ENCODE data around the gene DIS3L2. TPM values are rescaled to one million over a fixed set of nuclear protein-coding genes. Genes with fewer than 3 reads are reported as not detected.

DIS3L2 gene
- total and polyA plus RNA-seq, 12 donors, result 20.0 to 54.7 (median 30.5) TPM

DNA sequence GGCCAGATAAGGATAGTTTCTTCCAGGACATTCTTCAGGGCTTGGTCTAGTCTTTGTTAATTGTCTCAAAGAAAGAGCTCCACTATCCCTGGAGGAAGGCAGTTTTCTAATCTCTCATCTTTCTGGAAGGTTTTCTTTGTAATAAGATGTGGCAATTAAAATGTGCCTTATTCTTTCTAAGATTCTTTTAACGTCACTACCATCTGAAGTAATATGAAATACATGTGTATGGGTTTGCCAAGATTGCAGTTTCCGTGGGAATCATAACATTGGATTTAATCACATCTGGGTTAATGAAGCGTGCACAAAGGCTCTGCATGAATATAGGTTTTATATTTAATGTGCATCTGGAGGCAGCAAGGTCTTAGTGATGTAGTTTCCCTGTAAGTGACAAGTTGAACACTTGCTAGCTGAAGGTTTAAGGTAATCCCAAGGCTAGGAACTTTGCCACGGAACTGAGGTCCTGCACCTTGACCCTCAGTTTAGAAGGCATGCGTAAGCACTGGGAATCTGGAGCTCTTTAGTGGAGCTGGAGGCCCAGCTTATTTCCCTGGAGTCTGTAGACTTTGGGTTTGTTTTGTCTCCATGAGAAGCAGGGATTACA is 25.7 kb downstream of the DIS3L2 start:
- intact Hi-C loops (cut with DNase I), result no loop called here
- no peak overlapping the region for H3K27ac ChIP-seq
- no peaks in the 10 kb centered on the region for H3K9me3 ChIP-seq (replicated peaks in 1 of 3)
- DNase-seq, result no peak
- H3K4me1 ChIP-seq (replicated peaks in 1 of 2), result peaks cover 0 to 6% of the 10 kb centered on the region in 2 donors
- no peaks in the 10 kb centered on the region for H3K27me3 ChIP-seq
- no peak overlapping the region for H3K4me3 ChIP-seq
- TF ChIP-seq POLR2A (IDR thresholded peaks at IDR 0.05), result no peak
- TF ChIP-seq, protein P1, sequence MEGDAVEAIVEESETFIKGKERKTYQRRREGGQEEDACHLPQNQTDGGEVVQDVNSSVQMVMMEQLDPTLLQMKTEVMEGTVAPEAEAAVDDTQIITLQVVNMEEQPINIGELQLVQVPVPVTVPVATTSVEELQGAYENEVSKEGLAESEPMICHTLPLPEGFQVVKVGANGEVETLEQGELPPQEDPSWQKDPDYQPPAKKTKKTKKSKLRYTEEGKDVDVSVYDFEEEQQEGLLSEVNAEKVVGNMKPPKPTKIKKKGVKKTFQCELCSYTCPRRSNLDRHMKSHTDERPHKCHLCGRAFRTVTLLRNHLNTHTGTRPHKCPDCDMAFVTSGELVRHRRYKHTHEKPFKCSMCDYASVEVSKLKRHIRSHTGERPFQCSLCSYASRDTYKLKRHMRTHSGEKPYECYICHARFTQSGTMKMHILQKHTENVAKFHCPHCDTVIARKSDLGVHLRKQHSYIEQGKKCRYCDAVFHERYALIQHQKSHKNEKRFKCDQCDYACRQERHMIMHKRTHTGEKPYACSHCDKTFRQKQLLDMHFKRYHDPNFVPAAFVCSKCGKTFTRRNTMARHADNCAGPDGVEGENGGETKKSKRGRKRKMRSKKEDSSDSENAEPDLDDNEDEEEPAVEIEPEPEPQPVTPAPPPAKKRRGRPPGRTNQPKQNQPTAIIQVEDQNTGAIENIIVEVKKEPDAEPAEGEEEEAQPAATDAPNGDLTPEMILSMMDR (IDR thresholded peaks at IDR 0.05), result no peak
- 56 to 72% (median 63%) methylated on average over 5 of the region's 5 CpGs for WGBS, 4 donors
- H3K36me3 ChIP-seq (replicated peaks in 1 of 2), result no peaks in the 10 kb centered on the region

DNA sequence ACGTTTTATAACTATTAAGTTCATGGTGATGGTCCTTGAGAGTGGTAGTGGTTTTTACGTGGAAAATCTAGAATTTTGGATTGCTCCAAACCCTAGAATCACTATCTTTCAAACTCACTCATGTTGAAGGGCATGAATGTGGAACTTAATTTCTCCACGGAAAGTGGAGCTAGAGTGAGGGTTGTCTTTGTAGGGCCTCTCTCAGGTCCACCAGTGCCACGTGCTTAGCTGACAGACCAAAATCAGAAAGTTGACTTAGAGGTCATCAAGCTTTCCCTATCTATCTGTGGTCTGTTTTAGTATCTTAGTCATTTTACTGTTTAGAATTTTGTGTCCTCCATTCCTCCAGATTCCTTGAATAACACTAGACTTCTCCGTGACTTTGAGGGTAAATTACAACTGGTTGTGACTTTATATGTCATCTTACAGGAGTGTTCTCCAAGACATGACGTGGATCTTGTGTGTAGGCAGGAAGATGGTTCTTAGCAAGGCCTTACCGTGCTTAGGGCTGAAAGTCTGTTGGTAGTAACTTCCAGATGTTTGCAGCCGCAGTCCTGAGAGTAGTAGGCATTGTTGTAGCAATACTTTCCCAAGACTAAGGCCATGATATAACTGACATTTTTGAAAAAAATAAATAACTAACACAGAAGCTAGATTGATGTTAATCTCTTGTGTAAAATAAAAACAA is 26.8 kb downstream of the DIS3L2 start:
- H3K36me3 ChIP-seq (replicated peaks in 1 of 2), result no peaks in the 10 kb centered on the region
- H3K9me3 ChIP-seq (replicated peaks in 1 of 3), result no peaks in the 10 kb centered on the region
- H3K27me3 ChIP-seq, result no peaks in the 10 kb centered on the region
- WGBS, 4 donors, result 82 to 86% (median 82%) methylated on average over 8 of the region's 8 CpGs
- no peak overlapping the region for H3K27ac ChIP-seq
- no peak overlapping the region for H3K4me3 ChIP-seq
- peaks cover 0 to 6% of the 10 kb centered on the region in 2 donors for H3K4me1 ChIP-seq (replicated peaks in 1 of 2)
- TF ChIP-seq, protein P1 (IDR thresholded peaks at IDR 0.05), result no peak
- TF ChIP-seq POLR2A (IDR thresholded peaks at IDR 0.05), result no peak
- intact Hi-C loops (cut with DNase I), result no loop called here
- no peak for DNase-seq

DNA sequence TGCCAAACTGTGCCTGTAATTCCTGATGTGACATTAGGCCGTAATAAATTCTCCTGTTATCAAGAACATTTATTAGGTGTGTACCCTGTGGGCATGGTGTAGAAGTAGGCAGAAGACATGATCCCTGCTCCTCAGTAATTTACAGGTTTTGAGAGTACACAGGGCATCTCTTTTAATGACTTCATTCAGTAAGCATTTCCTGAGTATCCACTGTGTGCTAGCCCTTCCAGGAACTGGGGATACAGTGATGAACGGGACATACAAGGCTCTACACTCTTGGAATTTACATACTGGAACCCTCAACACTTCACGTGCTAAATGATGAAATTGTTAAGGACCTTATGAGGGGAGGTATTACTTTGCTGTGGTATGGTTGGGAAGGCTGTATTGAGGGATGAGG is 30.2 kb downstream of the DIS3L2 start:
- H3K27ac ChIP-seq, result no peak overlapping the region
- no peaks in the 10 kb centered on the region for H3K27me3 ChIP-seq
- H3K4me3 ChIP-seq, result no peak overlapping the region
- WGBS, 4 donors, result 78 to 85% (median 79%) methylated on average over 3 of the region's 3 CpGs
- H3K4me1 ChIP-seq (replicated peaks in 1 of 2), result peaks cover 0 to 6% of the 10 kb centered on the region in 2 donors
- H3K36me3 ChIP-seq (replicated peaks in 1 of 2), result no peaks in the 10 kb centered on the region
- no peaks in the 10 kb centered on the region for H3K9me3 ChIP-seq (replicated peaks in 1 of 3)
- TF ChIP-seq, protein P1 (IDR thresholded peaks at IDR 0.05), result no peak
- no peak for TF ChIP-seq POLR2A (IDR thresholded peaks at IDR 0.05)
- intact Hi-C loops (cut with DNase I), result no loop called here
- DNase-seq, result no peak

DNA sequence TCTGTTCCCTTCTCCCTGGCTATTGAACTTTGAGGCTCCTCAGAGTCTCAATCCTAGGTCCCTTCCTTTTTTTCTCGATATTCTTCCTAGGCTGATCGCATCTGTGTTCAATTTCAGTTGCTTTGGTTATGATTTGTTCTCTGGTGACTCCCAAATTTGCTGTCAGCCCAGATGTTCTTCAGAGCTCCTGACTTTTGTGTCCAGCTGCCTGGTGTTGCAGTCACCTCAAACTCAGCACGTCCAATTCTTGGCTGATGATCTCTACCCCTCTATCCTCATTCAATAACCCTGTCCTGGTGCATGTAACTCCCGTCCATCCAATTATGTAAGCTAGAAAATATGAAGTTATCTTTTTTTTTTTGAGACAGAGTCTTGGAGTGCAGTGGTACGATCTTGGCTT is 31.4 kb downstream of the DIS3L2 start:
- no peak for TF ChIP-seq POLR2A (IDR thresholded peaks at IDR 0.05)
- TF ChIP-seq, protein P1 (IDR thresholded peaks at IDR 0.05), result no peak

More for the DNA sequence above, 31.4 kb downstream of the DIS3L2 start:
- no peak overlapping the region for H3K4me3 ChIP-seq
- no peaks in the 10 kb centered on the region for H3K36me3 ChIP-seq (replicated peaks in 1 of 2)
- no peaks in the 10 kb centered on the region for H3K9me3 ChIP-seq (replicated peaks in 1 of 3)
- no peak overlapping the region for H3K27ac ChIP-seq
- no peak for DNase-seq
- peaks cover 0 to 6% of the 10 kb centered on the region in 2 donors for H3K4me1 ChIP-seq (replicated peaks in 1 of 2)
- WGBS, 4 donors, result 77 to 78% (median 77%) methylated on average over 5 of the region's 5 CpGs
- intact Hi-C loops (cut with DNase I), result no loop called here
- no peaks in the 10 kb centered on the region for H3K27me3 ChIP-seq
